Activated T-helper 1 cell treated with anti-CD3 and anti-CD28 coated beads, Interleukin-2, amount 50 U/mL, for 16 hours (primary cell): ENCODE results near the gene FAT2.
"Not testable (repeated sequence)": the region's sequence is repeated elsewhere in the genome, so short reads cannot be mapped to it uniquely, and the experiment has no call there.

Experiments
- DNase-seq, 2 donors: peaks; one replicate each; pipeline ENCODE4 v3.0.0-alpha.2; 2020; ENCODE audit warnings: low read depth in 1 of 2, low spot score in 1 of 2

The FAT2 gene

DNA sequence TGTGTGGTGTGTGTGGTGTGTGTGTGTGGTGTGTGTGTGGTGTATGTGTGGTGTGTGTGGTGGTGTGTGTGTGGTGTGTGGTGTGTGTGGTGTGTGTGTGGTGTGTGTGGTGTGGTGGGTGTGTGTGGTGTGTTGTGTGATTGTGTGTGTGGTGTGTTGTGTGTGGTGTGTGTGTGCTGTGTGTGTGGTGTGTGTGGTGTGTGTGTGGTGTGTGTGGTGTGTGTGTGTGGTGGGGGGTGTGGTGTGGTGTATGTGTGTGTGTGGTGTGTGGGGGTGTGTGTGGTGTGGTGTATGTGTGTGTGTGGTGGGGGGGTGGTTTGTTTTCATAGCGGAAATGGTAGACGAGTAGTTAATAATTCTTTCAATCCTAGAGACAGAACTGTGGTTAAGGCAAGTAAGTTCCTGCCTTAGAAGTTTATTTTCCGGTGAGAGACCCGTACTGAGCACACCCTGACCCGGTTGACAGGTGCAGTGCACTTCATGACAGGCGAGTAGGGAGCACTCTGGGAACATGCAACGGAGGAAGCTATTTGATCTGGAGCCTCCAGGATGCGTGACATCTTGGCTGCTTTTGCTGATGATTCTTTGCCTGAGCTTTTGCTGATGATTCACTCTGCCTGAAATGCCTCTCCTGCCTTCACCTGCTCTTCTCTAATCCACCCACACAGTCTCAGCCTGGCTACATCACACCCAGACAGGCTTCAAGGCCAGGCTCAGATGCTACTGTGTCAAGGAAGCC lies 21.7 kb upstream of the FAT2 start:
- no peak for DNase-seq

DNA sequence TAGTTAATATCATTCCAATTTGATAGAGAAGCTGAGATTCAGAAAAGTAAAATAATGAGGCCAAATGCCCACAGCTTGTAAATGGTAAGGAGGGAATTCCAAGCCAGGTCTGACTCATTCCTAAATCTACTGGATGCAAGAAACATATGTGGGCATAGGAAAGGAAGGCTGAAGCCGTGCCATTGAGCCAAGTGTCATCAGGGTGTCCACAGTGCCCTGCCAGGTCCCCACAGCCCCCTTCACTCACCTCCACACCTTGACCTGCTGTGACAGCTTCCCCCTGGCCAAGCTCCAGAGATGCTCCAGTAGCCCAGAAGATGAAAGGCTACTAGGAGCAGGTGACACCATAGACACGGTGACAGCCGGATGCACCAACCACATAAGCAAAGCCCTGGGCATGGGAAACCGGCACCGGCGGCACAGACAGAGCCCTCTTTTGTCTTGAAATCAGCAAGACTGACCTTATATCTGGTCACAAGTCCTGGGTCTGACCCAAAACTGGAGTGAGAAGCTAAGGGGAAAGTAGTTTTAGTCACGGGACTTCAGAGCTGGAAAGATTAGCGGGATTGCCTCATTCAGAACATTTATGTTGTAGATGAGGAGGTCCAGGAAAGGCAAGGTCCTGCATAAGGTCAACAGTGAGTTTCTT lies 20.1 kb upstream of the FAT2 start:
- DNase-seq = no peak

DNA sequence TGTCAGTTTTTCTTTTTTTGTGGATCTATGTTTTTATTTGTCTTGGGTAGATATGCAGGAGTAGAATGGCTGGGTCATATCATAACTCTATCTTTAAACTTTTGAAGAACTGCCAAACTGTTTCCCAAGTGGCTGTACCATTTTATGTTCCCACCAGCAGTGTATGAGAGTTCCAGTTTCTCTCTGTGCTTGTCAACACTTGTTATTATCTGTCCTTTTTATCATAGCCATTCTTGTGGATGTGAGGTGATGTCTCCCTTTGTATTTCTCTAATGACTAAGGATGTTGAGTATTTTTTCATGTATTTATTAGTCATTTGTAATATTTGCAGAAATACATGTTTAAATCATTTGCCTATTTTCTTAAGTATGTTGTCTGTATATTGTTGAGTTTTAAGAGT lies 17.4 kb upstream of the FAT2 start:
- no peak for DNase-seq

DNA sequence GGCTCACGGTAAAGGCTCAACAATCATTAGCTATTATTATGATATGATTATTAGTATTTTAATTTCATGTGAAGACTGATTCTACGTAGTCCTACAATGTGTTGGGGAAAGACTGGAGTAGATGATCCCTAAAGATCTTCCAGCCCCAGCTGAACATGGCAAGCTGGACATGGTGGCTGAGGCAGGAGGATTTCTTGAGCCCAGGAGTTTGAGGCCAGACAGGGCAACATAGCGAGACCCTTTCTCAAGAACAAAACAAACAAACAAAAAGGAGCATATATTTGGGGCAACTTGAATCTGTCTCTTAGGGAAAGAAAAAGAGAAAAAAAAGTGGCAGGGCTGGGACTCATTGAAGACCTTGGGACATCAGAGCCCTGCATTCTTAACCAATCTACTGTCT lies 16.2 kb upstream of the FAT2 start:
- no peak for DNase-seq

DNA sequence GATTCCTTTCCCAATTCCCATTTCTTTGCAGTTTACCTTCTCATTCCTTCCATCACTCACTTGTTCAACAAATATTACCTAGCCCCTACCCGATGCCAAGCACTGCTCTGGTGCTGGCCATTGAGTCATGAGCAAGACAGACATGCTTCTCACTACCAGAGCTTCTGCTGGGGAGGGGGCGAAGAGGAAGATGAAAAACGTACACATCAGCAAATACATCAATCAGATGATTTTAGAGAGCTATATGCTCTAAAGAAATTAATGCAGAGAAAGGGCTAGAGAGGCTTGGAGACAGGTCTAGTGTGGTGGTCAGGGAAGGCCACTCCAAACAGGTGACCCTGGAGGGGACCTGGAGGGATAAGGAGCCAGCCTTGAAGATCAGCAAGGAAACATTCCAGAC lies 14.4 kb upstream of the FAT2 start:
- DNase-seq = no peak

DNA sequence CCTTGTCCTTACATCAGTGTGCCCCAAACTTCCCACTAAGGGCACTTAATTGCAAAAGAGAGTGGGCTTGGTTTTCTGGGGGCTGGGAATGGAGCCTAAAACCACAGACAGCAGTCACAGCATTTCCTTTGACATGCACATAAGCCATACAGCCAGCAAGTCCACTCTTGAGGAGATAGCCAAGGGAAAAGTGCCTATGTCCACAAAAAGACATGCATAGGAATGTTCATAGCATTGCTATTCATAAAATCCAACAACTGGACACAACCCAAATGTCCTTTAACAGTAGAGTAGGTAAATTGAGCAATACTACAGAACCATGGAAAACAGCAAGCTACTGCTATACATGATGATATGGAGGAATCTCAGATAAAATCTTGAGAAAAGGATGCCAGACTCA lies 11.7 kb upstream of the FAT2 start:
- DNase-seq = no peak

DNA sequence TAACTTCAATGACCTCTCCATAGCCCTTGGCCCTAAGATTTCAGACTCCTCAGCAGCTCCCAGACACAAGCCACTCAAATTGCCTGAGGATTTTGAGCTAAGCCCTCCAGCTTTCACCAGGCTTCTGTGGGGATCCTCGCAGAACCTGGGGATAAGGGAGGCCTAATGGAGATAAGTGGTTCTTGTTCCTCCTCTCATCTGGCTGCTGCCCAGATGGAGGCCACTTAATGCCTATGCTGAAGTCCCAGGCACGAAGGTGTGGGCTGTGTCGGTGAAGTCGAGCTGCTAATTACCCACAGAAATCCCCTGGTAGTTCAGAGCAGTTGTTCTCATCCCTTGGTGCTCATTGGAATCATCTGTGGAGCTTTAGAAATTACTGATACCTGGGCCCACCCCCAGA lies 10.3 kb upstream of the FAT2 start:
- no peak for DNase-seq

DNA sequence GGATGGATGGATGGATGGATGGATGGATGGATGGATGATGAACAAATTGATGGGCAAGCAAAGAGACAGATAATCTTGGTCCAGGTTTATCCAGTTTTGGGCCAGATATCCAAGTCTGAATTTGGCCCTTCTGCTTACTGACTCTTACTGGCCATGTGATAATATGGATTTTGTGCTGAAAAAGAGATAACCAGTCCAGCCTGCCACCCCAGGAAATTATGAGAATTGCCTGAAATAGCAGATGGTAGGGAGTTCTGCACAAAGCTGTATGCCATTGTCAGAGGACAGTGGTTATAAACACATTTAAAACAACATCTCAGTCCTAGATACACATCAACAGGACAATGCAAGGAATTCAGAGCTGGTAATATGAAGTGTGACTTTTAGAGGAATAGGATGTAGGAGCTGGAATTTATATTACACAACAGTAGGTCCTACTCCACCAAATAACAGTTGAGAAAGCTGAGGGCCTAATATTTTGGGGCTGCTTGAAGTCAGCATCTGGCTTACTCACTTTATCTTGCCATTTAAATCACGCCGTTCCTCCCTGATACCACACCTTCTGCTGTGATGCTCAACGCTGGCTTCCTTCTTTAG lies 9.0 kb upstream of the FAT2 start:
- DNase-seq = no peak

DNA sequence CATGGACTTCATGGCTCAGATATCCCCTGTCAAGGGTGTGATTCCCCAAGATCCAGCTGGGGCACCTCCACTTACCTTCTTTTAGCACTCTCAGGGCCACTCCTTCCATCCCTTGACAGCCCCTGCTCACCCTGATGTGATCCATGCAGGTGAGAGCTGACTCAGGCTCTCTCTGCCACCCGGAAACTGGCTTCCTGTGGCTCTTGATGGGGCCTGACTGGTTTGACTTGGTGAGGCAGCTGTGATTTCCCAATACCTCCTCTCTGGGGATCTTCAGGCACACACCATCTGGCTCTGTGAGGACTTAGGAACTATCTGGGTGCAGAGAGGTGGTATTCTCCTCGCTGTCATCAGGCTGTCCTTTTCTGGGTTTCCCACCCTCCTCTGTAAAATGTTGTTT lies 7.9 kb upstream of the FAT2 start:
- no peak for DNase-seq

DNA sequence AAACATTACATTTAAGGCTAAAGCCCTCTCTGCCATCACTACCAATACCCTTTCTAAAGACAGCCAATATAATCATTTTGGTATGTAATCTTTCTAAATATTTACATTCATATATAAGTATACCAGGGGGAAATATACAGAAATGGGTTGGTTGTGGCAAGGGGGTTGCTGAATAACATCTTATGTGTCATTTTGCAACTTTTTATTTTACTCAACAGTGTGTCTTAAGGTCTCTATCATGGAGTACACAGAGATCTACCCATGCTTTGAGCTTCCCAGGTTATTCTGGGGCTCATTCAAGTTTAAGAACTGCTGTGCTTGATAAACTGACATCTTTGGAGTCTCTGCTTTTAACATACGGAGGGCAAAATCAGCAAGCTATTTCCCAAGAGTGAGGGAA lies 7.4 kb upstream of the FAT2 start:
- DNase-seq = no peak

DNA sequence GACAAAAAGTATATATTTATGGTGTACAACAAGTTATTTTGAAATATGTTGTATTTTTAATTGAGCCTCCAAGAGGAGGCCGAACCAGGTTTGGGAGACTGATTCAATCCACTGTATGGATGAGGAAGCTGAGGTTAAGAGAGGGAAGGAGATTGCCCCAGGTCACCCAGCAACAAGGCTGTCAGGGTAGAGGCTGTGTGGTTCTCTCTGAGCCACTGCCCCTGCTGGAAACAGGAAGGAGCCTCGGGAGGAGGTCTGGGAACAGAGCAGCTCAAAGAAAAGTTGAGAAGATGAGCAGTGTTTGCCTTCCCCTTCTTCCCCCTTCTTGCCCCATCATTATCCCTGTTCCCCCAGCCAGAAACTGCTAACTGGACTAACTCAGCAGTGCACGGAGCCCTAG lies 6.6 kb upstream of the FAT2 start:
- no peak for DNase-seq

DNA sequence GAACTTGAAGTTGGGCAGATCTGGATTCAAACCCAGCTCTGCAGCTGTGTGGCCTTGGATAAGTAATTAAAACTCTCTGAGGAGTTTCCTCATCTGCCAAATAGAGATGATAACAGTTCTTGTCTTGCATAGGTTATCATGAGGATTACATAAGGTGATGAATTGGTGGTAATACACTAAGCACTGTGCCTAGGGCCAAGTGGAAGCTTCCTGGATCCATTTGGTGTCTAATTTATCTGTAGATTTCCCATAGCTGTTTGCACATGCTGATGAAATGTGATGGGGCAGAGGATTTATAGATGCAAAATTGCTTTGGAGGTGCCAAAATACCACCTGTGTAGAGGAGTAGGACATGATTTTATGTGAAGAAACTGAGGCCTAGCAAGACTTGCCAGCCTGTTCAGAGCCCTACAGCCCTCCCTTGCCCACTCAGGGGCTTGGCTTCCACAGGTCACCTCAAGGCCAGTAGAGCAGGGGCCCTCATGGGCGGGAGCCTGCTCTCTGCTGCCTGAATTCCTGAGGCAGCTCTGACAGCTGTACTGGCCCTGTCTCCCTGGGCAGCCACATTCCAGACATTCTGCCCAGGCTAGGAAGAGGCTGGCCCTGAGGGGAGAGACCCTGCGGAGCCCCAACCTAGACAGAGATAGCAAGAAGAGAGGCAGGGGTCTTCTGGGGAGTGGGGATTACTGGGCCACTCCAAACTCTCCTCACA lies 5.9 kb upstream of the FAT2 start:
- no peak for DNase-seq

DNA sequence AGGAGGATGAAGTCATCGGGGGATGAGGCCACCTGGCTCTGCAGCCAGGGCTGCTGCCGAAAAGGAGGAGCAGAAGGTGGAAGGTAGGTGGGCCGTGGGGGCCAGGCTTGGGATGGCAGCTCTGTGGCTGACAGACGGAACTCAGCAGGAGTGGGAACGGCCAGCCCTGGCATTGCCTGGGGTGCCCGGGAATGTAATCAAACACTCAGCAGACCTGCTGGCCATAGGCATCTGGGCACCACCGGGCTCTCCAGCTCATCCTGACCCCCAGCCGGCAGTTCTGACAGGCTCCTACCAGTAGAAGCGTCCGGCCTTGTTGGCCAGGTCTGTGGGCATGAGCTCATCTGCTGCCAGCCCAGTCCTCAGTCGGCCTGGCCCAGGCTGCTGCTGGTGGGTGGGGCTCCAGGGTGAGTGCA lies 4.3 kb upstream of the FAT2 start:
- DNase-seq = no peak

DNA sequence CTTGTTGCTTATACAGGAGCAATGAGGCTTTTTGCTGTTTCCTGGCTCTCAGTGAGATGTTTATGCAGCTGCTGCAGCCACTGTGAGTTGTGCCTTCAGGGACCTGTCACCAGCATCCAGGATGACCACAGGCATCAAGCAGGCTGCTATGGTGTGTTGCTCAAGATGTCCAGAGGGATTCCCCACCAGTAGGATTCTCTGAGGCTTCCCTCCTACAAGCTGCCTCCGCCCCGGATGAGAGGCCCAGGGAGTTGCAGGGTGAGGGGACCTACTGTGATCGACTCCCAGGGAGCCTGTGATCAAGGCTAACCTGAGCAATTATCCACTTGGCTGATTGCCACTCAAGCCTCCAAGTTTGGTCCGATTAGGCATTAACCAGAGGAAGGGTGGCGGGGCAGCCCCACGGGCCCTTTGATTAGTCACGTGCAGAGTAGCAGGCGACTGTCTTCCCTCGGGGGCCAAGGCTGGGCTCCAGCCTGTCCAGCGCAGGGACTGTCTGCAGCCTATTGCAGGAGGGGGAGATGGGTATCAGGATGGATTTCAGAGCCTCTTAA lies 1.8 kb upstream of the FAT2 start:
- DNase-seq = no peak

DNA sequence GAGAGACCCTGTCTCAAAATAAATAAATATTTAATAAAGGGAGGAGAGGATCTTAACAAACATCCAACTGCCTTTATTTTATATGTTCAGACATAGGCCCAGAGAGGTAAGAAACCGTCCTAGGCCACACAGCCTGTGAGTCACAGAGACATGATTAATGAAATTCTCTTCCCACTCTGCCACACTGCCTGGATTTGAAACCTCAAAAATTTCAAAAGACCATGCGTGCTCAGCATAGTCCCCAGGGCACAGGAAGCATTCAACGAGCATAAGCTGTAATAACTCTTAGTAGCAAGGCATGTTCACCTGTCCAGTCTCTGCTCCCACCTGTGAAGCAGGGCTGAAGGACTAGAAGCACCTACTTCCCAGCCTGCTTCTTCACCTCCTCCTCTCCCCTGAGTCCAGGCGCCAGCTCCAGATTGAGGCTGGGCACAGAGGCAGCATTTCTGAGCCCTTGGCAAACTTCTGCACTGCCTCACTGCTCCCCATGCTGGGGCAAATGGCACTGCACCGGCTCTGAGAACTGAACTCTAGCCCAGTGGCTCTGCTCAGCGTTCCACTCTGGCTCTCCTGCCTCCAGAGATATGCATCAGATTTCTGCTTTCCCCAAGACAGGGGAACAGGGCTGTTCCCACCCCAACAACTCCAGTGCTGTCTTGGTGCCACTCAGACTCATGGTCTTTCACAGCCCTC lies 1.1 kb downstream of the FAT2 start:
- no peak for DNase-seq

DNA sequence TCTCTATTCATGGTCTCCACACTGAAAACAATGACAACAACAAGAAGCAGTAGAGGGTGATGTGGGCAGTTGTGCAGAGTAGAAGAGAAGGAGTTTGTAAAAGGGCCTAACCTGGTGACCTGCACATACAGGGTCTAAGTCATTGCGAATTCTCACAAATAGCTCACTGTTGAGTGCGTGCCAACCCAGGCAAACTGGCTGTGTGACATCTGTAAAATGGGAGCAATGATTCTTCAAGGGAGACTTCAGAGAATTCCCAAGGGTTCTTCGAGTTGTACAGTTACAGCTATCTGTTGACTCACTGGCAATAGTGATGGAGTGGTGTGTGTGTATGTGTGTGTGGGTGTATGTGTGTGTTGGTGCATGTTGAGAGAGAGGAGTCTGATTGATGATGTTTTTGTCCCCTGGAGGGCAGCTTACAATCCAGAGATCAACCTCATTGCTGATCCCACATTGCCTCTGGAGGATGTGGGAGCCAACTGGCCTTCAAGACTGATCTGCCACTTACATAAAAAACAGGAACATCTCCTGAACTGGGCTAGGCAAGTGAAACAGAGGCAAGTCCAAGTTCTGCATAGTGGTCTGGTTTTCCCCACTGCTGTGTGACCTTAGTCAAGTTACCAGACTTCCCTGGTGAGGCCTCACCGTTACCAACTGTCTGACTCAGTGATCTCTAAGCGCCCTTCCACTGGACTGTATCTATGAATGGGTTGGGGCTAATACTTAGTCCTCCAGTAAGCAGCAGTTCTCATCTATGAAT lies 3.2 kb downstream of the FAT2 start:
- DNase-seq = no peak

DNA sequence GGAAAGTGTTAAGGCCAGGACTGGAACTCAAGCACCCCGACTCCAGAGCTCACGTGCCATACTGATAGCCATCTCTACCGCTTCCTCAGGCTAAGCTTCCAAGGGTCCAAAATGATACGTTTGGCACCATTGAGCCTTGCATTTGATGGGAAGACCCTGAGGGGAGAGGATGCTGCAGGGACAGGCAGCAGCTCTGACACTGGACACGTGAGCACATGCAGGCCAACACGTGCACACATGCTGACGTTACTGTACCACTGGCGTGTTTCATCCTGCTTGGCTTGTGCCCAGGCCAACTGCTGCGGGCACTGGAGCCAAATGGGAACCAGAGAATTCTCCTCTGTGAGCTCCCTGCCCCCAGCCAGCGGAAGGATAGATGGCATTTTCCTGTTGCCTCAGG lies 5.2 kb downstream of the FAT2 start:
- no peak for DNase-seq

DNA sequence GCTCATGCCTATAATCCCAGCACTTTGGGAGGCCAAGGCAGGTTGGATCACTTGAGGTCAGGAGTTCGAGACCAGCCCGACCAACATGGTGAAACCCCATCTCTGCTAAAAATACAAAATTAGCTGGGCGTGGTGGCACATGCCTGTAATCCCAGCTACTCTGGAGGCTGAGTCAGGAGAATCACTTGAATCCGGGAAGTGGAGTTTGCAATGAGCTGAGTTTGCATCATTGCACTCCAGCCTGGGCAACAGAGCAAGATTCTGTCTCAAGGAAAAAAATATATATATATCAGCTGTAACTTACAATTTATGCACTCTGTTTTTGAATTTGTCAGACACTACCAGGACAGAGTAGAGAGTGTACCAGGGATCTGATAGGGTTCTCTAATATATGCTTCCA lies 5.8 kb downstream of the FAT2 start:
- DNase-seq = not testable (repeated sequence)

DNA sequence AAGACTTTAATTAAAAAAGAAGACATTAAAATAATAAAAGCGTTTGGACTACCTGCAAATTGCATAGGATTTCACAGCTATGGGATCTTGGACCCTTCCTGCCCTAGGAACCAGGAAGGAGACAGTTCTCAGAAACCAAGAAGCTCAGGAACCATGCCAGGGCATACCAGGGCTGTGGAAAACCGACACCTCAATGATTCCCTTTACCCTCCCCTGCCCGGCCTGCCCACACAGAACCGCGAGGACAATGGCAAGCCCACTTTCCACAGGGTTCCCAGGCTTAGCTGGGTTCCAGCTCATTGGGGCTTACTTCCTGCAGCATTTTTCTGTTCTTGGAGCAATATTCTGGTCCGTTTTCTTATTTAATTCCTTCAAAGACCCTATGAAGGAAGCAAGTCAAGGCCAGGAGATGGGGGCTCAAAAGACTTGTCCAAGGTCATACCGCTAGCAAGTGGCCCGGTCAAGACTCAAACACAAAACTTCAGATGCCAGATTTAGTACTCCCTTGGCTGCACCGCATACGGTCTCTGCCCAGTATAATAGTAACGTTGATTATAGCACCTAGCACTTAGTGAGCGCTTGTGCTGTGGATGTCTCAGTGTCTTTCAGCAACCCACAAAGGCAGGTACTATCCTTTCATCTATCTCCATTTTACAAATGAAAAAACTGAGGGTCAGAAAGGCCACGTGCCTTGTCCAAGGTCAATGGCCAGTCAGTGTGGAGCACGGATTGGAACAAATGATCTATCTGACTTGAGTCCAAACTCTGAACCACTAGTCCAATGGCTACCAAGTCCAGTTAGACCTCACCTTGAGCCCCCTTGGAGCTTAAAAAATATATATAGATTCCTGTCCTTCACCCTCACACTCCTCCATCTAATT lies 6.8 kb downstream of the FAT2 start:
- DNase-seq = no peak
